OCI-LY1 (cell line): ENCODE data around the gene LANCL1.

Experiments used
- H2AFZ ChIP-seq: fragments of 200-600 bp; sonication (generic), shearing (Covaris generic); 2 replicates; pipeline ENCODE4 v1.6.0; 2014; ENCODE audit warnings: antibody characterized with exemption, mild to moderate bottlenecking, low read length
- H3F3A ChIP-seq: fragments of 200-600 bp; sonication (generic), shearing (Covaris generic); 2 replicates; pipeline ENCODE4 v1.6.0; 2014; ENCODE audit warnings: mild to moderate bottlenecking, antibody characterized with exemption, low read length, moderate library complexity; ENCODE audit not compliant: insufficient read depth
- H3K27ac ChIP-seq: fragments of 200-600 bp; sonication (generic); 2 replicates; pipeline ENCODE4 v1.5.1; 2014; ENCODE audit warnings: low read length, mixed run types, mild to moderate bottlenecking, low read depth; ENCODE audit not compliant: poor library complexity, severe bottlenecking
- H3K27me3 ChIP-seq: fragments of 200-600 bp; sonication (generic); 2 replicates; pipeline ENCODE4 v1.6.0; 2014; ENCODE audit warnings: antibody characterized with exemption, mild to moderate bottlenecking, low read length, moderate library complexity; ENCODE audit not compliant: insufficient read depth
- H3K36me3 ChIP-seq: fragments of 200-600 bp; sonication (generic); 2 replicates; pipeline ENCODE4 v1.6.1; 2014; ENCODE audit warnings: mild to moderate bottlenecking, antibody characterized with exemption, low read length, moderate library complexity, mixed read lengths; ENCODE audit not compliant: insufficient read depth
- H3K4me1 ChIP-seq: fragments of 200-600 bp; sonication (generic); 2 replicates; pipeline ENCODE4 v1.5.1; 2014; ENCODE audit warnings: mild to moderate bottlenecking, low read length, moderate library complexity; ENCODE audit not compliant: insufficient read depth, severe bottlenecking
- H3K4me2 ChIP-seq: fragments of 200-600 bp; sonication (generic), shearing (Covaris generic); 2 replicates; pipeline ENCODE4 v1.6.1; 2014; ENCODE audit warnings: low read length
- H3K4me3 ChIP-seq: fragments of 200-600 bp; sonication (generic); 2 replicates; pipeline ENCODE4 v1.5.1; 2014; ENCODE audit warnings: low read length, low read depth, mild to moderate bottlenecking, mixed read lengths; ENCODE audit not compliant: poor library complexity, severe bottlenecking
- H3K79me2 ChIP-seq: fragments of 200-600 bp; shearing (Covaris generic); 2 replicates; pipeline ENCODE4 v1.6.1; 2016; ENCODE audit warnings: mixed run types, low read length, mixed read lengths; ENCODE audit not compliant: insufficient read depth
- H3K9ac ChIP-seq: fragments of 200-600 bp; sonication (generic), shearing (Covaris generic); 2 replicates; pipeline ENCODE4 v1.6.1; 2014; ENCODE audit warnings: mild to moderate bottlenecking, low read length, mixed read lengths
- H3K9me2 ChIP-seq: fragments of 200-600 bp; sonication (generic), shearing (Covaris generic); 2 replicates; pipeline ENCODE4 v1.6.1; 2014; ENCODE audit warnings: low read depth, mild to moderate bottlenecking, low read length, mixed read lengths
- H3K9me3 ChIP-seq: fragments of 200-600 bp; shearing (Covaris generic); 2 replicates; pipeline ENCODE4 v1.6.1; 2014; ENCODE audit warnings: low read length, mixed read lengths
- H4K20me1 ChIP-seq: fragments of 200-600 bp; sonication (generic), shearing (Covaris generic); 2 replicates; pipeline ENCODE4 v1.6.0; 2016; ENCODE audit warnings: mild to moderate bottlenecking, low read length; ENCODE audit not compliant: insufficient read depth
- CTCF ChIP-seq: fragments of 200-600 bp; sonication (generic), shearing (Covaris generic); IDR thresholded peaks from 2 replicates; pipeline ENCODE4 v1.5.1; 2017; ENCODE audit warnings: mild to moderate bottlenecking, antibody characterized with exemption, low read length, moderate library complexity, mixed read lengths
- EZH2 ChIP-seq: fragments of 200-600 bp; sonication (generic), shearing (Covaris generic); IDR thresholded peaks from 2 replicates; pipeline ENCODE4 v1.8.0; 2017; ENCODE audit warnings: borderline replicate concordance, mixed run types, mild to moderate bottlenecking, antibody characterized with exemption, low read length, moderate library complexity, mixed read lengths

LANCL1 gene

GRCh38 chr2:210422366-210422765 is 54.2 kb downstream of the LANCL1 start:
- H3K79me2 ChIP-seq, result no peaks in the 10 kb centered on the region
- H2AFZ ChIP-seq, result no peak overlapping the region
- H3K9me3 ChIP-seq, result no peaks in the 10 kb centered on the region
- no peak overlapping the region for H3K27ac ChIP-seq
- no peaks in the 10 kb centered on the region for H3K36me3 ChIP-seq
- H3K27me3 ChIP-seq, result no peaks in the 10 kb centered on the region
- no peak overlapping the region for H3K4me3 ChIP-seq
- H3K4me2 ChIP-seq, result no peak overlapping the region
- no peaks in the 10 kb centered on the region for H4K20me1 ChIP-seq
- no peaks in the 10 kb centered on the region for H3K4me1 ChIP-seq
- H3K9me2 ChIP-seq, result no peaks in the 10 kb centered on the region
- TF ChIP-seq EZH2 (no peak), CTCF (no peak)
- H3F3A ChIP-seq, result no peaks in the 10 kb centered on the region
- H3K9ac ChIP-seq, result no peak overlapping the region

DNA sequence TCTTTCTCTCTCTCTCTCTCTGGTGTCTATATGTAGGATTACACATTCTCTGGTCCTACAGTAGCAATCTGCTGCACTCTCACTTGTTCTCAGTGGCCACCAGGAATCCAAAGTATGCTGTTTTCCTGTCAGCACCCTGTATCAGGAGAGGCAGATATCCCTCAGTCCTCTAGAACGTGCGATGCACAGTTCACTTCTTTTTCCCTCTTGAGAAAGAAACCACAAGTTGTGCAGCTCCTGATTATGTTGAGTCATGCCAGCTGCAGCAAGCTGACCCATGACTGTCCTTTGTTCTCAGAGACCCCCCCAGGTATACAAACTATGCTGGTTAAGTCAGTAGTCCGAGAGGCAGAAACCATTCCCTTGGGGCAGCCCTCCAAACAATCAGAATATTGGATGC is 54.6 kb downstream of the LANCL1 start:
- Histone ChIP-seq H3K9ac (no peak overlapping the region), H3K4me1 (no peaks in the 10 kb centered on the region), H3K36me3 (no peaks in the 10 kb centered on the region), H4K20me1 (no peaks in the 10 kb centered on the region), H3K27ac (no peak overlapping the region), H3K4me2 (no peak overlapping the region), H2AFZ (no peak overlapping the region), H3K27me3 (no peaks in the 10 kb centered on the region), H3K9me2 (no peaks in the 10 kb centered on the region), H3K4me3 (no peak overlapping the region), H3F3A (no peaks in the 10 kb centered on the region), H3K9me3 (no peaks in the 10 kb centered on the region), H3K79me2 (no peaks in the 10 kb centered on the region)
- no peak for TF ChIP-seq CTCF
- TF ChIP-seq EZH2, result no peak

DNA sequence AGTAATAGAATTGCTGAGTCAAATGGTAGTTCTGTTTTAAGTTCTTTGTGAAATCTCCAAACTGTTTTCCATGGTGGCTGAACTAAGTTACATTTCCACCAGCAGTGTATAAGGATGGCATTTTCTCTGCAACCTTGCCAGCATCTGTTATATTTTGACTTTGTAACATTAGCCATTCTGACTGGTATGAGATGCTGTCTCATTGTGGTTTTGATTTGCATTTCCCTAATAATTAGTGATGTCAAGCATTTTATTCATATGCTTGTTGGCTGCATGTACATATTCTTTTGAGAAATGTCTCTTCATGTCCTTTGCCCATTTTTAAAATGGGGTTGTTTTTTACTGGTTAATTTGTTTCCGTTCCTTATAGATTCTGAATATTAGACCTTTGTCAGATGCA is 63.9 kb downstream of the LANCL1 start:
- TF ChIP-seq EZH2 (no peak), CTCF (no peak)
- H3K9me3 ChIP-seq, result no peaks in the 10 kb centered on the region
- H4K20me1 ChIP-seq, result no peaks in the 10 kb centered on the region
- H3F3A ChIP-seq, result no peaks in the 10 kb centered on the region
- H3K27ac ChIP-seq, result no peak overlapping the region
- no peaks in the 10 kb centered on the region for H3K36me3 ChIP-seq
- H3K4me2 ChIP-seq, result no peak overlapping the region
- no peak overlapping the region for H3K4me3 ChIP-seq
- H3K9me2 ChIP-seq, result no peaks in the 10 kb centered on the region
- H3K9ac ChIP-seq, result no peak overlapping the region
- no peak overlapping the region for H2AFZ ChIP-seq
- no peaks in the 10 kb centered on the region for H3K27me3 ChIP-seq
- no peaks in the 10 kb centered on the region for H3K4me1 ChIP-seq
- no peaks in the 10 kb centered on the region for H3K79me2 ChIP-seq
